SIG-M5 (cell line): ENCODE data around the gene SOST.

Source experiments
- DNase-seq: peaks from one replicate; lab custom pipeline; 2025; lab: John Stamatoyannopoulos, UW

SOST gene

DNA sequence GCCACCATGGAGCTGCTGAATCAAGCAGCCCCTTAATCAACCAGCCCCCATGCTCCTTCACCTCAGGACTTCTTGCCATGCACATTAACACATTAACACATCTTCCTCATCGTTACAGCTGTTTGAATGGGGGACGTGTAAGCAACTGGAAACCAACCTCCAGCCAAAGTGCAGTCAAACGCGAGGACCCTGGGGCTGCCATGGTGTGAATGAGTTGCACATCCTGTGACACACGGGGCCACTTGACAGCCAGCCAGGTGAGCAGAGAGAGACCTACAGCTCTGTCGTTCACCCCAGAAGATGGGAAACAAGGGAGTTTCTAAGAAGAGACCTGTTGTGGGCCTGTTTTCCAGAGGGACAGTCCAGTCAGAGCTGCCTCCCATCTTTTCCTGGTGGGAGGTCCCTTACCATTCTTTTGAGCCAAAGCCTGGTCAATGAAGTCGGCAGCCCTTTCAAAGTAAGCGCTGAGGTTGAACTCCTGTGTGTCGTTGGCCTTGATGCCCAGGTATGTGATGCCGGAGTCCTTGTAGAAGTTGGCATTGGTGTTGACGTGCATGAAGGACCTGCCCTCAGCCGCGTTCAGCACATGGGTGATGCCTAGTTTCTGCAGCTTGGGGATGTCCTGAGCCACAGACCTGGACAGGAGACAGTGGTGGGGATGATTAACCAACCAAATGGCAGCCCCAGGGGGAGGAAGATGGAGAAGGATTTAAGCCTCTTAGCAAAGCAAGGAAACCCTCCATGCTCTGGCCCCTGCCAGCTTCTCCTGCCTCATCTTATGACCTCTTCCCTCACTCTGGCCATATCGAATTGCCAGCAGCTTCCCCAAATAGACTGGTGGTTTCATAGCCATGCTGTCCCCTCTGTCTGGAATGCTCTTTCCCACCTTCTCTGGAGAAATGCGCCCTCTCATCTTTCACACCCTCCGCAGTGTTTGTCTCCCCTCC, 16.0 kb upstream of the SOST start:
- no peak for DNase-seq

GRCh38 chr17:43772877-43773648, 14.5 kb upstream of the SOST start:
- DNase-seq = peak; percentile 90

GRCh38 chr17:43771463-43771862, 12.9 kb upstream of the SOST start:
- no peak for DNase-seq

DNA sequence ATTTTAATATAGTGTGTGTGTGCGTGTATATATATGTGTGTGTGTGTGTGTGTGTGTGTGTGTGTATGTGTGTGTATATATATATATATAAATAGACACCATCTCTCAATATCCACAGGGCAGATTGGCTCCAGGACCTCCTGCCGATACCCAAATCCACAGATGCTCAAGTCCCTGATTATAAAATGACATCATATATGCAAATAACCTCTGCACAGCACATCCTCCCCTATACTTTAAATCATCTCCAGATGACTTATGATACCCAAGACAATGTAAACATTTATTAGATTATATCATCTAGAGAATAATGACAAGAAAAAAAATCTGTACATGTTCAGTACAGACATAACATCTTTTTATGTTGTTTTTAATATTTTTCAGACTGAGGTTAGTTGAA, 12.4 kb upstream of the SOST start:
- no peak for DNase-seq

GRCh38 chr17:43769859-43770258, 11.3 kb upstream of the SOST start:
- no peak for DNase-seq

DNA sequence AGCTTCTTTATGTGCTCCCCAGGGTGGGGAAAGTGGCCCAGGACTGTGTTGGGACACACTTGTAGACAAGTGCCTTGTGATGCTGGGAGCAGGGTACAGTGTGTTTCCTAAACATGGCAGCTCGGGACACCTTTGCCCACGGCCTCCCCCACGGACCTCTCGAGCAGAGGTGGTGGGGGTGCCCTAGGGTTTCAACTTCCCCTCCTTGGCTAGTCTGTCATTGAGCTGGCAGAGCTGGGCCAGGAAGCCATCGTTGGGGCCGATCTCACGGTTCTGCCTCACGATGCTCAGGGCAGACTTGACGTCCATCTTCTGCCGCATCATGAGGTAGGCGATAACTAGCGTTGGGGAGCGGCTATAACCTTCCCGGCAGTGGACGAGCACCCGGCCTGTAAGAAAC, 10.8 kb upstream of the SOST start:
- no peak for DNase-seq

GRCh38 chr17:43768943-43769342, 10.4 kb upstream of the SOST start:
- DNase-seq = no peak

GRCh38 chr17:43768382-43768781, 9.8 kb upstream of the SOST start:
- peak; percentile 83 for DNase-seq

GRCh38 chr17:43767713-43768059, 9.1 kb upstream of the SOST start:
- DNase-seq = no peak

- no peak for DNase-seq
Measured at GRCh38 chr17:43767053-43767712, 8.6 kb upstream of the SOST start.

DNA sequence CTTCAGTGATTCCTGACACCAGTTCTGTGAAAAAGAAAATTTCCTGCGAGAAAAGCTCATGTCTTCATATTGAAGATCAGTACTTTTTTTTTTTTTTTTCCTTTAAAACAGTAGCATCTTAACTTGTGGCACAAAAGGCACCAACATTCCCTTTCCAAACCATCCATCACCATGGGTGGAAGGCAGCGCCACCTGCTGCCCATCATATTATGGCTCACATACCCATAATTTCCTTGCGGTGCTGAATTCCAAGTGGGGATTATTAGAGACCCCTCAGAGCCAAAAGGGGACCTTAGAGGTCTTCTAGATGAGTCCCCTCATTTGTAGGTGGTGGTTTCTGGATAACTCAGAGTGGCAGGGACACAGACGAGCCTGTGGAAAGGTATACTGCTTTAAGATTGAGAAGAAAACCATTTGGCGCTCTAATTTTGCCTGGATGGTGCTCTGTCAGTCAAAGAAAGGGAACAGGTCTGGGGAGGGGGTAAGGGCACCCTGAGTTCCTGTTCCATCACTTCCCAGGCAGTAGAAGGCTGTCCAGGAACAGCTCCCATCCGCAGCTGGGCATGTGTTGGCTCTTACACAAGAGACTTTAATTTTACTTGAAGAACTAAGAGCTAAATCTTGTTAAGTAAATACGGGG, 7.9 kb upstream of the SOST start:
- DNase-seq = no peak

- DNase-seq = no peak
Measured at GRCh38 chr17:43760254-43760852, 1.8 kb upstream of the SOST start.

GRCh38 chr17:43759836-43760235, 1.2 kb upstream of the SOST start:
- no peak for DNase-seq

DNA sequence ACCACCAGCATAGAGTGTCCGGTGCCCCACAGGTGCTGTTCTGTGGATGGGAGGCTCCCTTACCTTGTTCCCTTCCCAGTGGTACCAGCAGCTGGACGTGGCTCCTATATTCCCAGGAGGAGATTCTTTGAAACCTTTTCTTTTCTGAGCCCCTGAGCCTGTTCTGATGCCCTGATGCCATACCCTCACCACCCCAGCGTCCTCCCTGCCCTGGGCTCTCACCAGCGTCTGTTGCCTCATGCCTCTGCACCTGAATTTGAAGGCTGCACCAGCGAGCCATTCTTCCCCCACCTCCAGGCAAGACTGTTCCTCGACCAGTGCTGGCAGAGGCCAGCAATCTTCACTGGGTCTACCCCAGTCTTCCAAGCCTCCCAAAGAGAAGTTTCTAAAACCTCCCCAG, 505 bp downstream of the SOST start:
- DNase-seq = no peak

GRCh38 chr17:43757171-43757660, 1.4 kb downstream of the SOST start:
- DNase-seq = no peak

DNA sequence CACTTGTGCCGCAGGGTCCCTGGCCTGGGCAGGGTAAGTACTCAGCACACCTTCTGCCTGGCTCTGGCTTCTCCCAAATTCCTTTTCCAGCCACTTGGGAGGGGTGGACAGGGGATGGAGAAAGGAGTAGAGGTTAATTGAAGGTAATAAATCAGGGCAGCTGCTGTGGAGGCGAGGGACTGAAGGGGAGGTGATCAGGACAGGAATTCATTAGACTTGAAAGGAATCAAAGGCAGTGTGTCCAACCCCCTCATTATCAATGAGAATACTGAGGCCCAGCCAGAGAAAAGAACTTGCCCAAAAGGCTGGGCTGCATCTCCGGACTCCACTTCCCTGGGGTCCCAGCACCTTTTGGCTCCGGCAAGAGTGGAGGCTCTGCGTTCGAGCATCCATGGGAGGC, 2.4 kb downstream of the SOST start:
- DNase-seq = no peak

GRCh38 chr17:43755389-43755875, 3.2 kb downstream of the SOST start:
- DNase-seq = no peak

GRCh38 chr17:43754947-43755346, 3.6 kb downstream of the SOST start:
- DNase-seq = no peak

- no peak for DNase-seq
Measured at GRCh38 chr17:43753493-43754129, 5.0 kb downstream of the SOST start.

GRCh38 chr17:43750153-43750552, 8.4 kb downstream of the SOST start:
- no peak for DNase-seq

- no peak for DNase-seq
Measured at GRCh38 chr17:43745541-43745940, 13.1 kb downstream of the SOST start.
